Activated naive CD8-positive, alpha-beta T cell treated with anti-CD3 and anti-CD28 coated beads, Interleukin-2, amount 10 ng/mL, durations not matched to agents 7 days and 5 days (primary cell): ENCODE measurements around the gene THADA. TPM values are rescaled to one million over a fixed set of nuclear protein-coding genes. Genes with fewer than 3 reads are reported as not detected.
A peak's percentile ranks its signal among the peaks of the same experiment; 100 is the strongest.
"Not testable (repeated sequence)": the region's sequence is repeated elsewhere in the genome, so short reads cannot be mapped to it uniquely, and the experiment has no call there.

ENCODE experiments used
- ATAC-seq: fragments of 150-1000 bp; cut with Tn5 transposase; one replicate; pipeline ENCODE4 v1.10.0; 2021; ENCODE audit warnings: low read depth, moderate library complexity
- POLR2A ChIA-PET: fragments of 350-600 bp; sonication (Branson Sonifier 250); formaldehyde crosslinking; loops from one replicate; lab custom pipeline; 2021; ENCODE audit warnings: antibody characterized with exemption; lab: Charles Lee
- DNase-seq: peaks from one replicate; pipeline ENCODE4 v3.0.0; 2021
- H3K27ac Mint-ChIP-seq: one replicate; pipeline ENCODE4 v1.8.0; 2022; ENCODE audit warnings: mild to moderate bottlenecking, mixed read lengths
- H3K27me3 Mint-ChIP-seq: one replicate; pipeline ENCODE4 v1.8.0; 2022; ENCODE audit warnings: mild to moderate bottlenecking, moderate library complexity, mixed read lengths
- H3K36me3 Mint-ChIP-seq: one replicate; pipeline ENCODE4 v1.8.0; 2021; ENCODE audit warnings: mild to moderate bottlenecking, mixed read lengths
- H3K4me1 Mint-ChIP-seq: one replicate; pipeline ENCODE4 v1.8.0; 2021; ENCODE audit warnings: mixed read lengths
- H3K4me3 Mint-ChIP-seq: one replicate; pipeline ENCODE4 v1.8.0; 2022; ENCODE audit warnings: mild to moderate bottlenecking, moderate library complexity, mixed read lengths
- H3K9me3 Mint-ChIP-seq: one replicate; pipeline ENCODE4 v1.8.0; 2021; ENCODE audit warnings: mixed read lengths
- total RNA-seq, 2 experiments: library from RNA; stranded (reverse); gene quantifications; one replicate each; pipeline ENCODE4 v1.2.3, GENCODE V29; 2021

The THADA gene
- total RNA-seq, 2 experiments from 2014 or later = 30.5 to 30.8 TPM

DNA sequence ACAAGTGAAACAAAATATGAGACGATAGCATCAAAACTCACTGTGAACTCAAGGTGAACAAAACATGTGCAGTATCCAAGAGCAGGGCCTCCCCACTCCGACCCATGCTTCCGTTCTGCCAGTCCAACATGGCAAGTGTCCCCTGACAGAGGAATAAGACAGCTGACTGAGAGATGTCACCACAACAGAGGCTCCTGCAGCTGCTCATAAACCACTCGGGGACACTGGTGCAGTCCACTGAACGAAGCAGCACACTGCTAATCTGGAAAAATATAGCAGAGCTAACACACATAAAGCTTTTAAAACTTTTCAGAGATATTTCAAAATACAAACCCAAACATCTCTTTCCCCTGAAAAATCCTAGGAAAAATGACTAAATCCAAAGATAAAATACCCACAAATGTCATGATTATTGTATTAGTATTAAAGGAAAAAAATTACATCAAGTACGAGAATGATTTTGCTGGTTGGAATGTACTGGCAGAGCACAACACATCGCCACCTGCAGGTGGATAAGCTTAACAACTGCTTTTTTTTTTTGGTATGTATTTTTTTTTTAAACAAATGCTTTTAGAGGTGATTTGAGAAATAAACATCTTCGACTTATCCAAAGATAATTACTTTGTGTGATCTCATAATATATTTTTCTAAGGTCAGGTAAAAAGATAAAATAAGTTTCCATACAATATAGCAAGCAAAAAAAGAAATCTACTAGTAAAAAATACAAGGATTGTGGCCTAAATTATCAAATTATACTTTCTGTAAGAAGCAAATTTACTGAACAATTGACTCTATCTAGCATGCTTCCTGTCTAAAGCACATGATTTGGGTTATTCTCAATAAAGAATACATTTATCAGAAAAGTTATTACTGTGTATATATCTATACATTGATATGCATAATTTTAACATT lies 18.6 kb downstream of the THADA start:
- ATAC-seq (no peak), DNase-seq (no peak)
- POLR2A ChIA-PET = interaction anchor here (1.6 kb wide), 1 partner anchor 19 kb away, joined by 6 read pairs; the partner anchor contains the start of gene THADA
- H3K4me1 Mint-ChIP-seq = peaks cover 13% of the 10 kb centered on the region
- H3K9me3 Mint-ChIP-seq = no peaks in the 10 kb centered on the region
- peaks cover 26% of the 10 kb centered on the region for H3K36me3 Mint-ChIP-seq
- H3K4me3 Mint-ChIP-seq = no peak overlapping the region
- no peak overlapping the region for H3K27ac Mint-ChIP-seq
- no peaks in the 10 kb centered on the region for H3K27me3 Mint-ChIP-seq

DNA sequence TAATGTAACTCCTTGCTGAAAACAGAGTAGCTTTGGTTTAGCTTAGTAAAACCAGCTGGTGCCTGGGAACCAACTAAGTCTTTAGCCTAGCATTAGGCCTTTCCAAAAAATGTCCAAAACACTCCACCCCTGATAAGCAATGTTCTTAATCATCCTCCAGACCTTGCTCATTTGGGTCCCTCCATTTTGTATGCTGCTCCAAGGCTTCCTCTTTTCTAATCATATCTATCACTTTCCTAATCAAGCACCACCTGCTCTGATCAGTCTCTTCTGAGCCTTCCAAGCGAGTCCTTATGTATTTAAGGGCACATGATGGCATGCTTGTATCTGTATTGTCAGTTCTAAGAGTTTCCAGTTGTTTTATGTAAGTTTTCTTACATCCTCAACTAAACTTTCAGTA lies 23.6 kb downstream of the THADA start:
- Mint-ChIP-seq H3K27ac (no peak overlapping the region), H3K27me3 (no peaks in the 10 kb centered on the region), H3K9me3 (no peaks in the 10 kb centered on the region), H3K4me3 (no peak overlapping the region), H3K36me3 (peaks cover 31% of the 10 kb centered on the region), H3K4me1 (peaks cover 20% of the 10 kb centered on the region)
- DNase-seq (no peak), ATAC-seq (no peak)
- POLR2A ChIA-PET = interaction anchor here (1.4 kb wide), 1 partner anchor 24 kb away, joined by 3 read pairs; the partner anchor contains the start of gene THADA

DNA sequence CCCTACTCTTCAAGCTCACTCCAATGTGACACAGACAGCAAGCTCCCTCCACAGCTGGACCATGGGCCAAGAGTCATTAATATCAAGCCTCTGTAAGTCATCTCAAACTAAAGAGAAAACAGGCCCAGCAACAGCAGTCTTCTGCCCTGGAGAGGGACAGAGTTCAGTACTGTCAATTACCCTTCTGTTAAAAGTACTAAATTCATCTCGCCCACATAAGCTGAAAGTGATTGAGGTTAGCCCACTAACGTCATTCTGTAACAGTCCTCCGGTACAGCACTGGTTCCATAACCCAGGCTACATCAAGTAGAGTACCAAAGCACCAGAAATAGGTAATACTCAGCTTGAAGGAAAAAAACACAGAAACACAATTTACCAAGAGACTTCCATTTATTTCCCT lies 25.9 kb downstream of the THADA start:
- ATAC-seq (peak; percentile 83), DNase-seq (no peak)
- peak overlapping the region; percentile 20 for H3K4me3 Mint-ChIP-seq
- H3K9me3 Mint-ChIP-seq = no peaks in the 10 kb centered on the region
- peaks cover 29% of the 10 kb centered on the region for H3K4me1 Mint-ChIP-seq
- peaks cover 39% of the 10 kb centered on the region for H3K36me3 Mint-ChIP-seq
- POLR2A ChIA-PET = interaction anchor here (1.4 kb wide), 1 partner anchor 26 kb away, joined by 3 read pairs; the partner anchor contains the start of gene THADA
- H3K27ac Mint-ChIP-seq = peak overlapping the region; percentile 75
- no peaks in the 10 kb centered on the region for H3K27me3 Mint-ChIP-seq

DNA sequence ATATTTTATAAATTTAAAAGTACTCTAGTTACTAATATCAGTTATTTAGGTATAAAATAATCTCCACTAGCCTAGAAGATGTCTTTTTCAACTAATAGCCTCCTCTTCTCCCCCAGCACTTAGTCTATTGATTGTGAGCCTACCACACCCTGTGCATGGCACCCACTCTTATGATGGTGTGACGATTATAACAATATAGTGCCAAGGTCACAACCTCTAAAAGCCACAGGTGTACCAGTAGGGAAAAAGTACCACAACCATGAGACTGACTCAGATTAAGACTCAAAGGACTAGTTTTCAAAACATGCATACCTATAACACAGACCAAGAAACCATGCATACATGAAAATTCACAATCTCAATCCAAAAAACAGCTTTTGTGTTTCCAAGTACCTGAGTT lies 27.6 kb downstream of the THADA start:
- H3K36me3 Mint-ChIP-seq = peaks cover 38% of the 10 kb centered on the region
- no peak overlapping the region for H3K27ac Mint-ChIP-seq
- H3K4me3 Mint-ChIP-seq = no peak overlapping the region
- ATAC-seq (no peak), DNase-seq (no peak)
- POLR2A ChIA-PET = no interaction called here
- peaks cover 36% of the 10 kb centered on the region for H3K4me1 Mint-ChIP-seq
- no peaks in the 10 kb centered on the region for H3K27me3 Mint-ChIP-seq
- no peaks in the 10 kb centered on the region for H3K9me3 Mint-ChIP-seq

DNA sequence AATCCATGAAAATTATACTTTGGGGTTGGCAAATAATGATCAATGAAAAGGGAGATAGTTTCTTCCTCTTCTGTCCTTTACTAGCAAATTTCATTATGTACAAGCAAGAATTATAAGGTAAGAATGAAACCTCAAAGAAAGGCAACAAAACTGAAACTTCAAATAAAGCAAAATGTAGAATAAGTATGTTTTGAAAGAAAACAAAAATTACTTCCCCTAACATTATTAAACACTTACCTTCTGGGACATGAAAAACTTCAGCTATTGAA lies 29.4 kb downstream of the THADA start:
- peaks cover 45% of the 10 kb centered on the region for H3K4me1 Mint-ChIP-seq
- ATAC-seq (no peak), DNase-seq (no peak)
- no peak overlapping the region for H3K27ac Mint-ChIP-seq
- no peaks in the 10 kb centered on the region for H3K27me3 Mint-ChIP-seq
- H3K4me3 Mint-ChIP-seq = peak overlapping the region; percentile 21
- H3K9me3 Mint-ChIP-seq = no peaks in the 10 kb centered on the region
- peaks cover 36% of the 10 kb centered on the region for H3K36me3 Mint-ChIP-seq
- POLR2A ChIA-PET = no interaction called here

DNA sequence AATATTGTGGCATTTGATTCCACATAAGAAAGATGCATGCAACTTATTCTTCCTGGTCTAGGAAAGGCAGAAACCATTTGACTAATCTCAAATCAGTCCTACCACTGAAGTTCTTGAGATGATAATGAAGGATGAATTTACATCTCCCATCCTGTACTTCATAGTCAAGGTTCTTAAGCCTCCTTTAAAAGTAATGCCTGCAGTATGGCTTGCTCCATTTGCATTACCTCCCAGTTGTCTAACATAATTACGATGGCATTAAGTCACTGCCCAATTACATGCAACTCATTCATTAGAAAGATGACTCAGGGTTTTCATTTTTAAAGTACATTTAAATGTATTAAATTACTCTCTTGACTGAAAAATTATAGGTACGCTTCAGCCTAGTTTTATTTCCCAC lies 32.2 kb downstream of the THADA start:
- Mint-ChIP-seq H3K4me1 (peaks cover 51% of the 10 kb centered on the region), H3K9me3 (no peaks in the 10 kb centered on the region), H3K27me3 (no peaks in the 10 kb centered on the region), H3K4me3 (no peak overlapping the region), H3K27ac (no peak overlapping the region), H3K36me3 (peaks cover 30% of the 10 kb centered on the region)
- POLR2A ChIA-PET = no interaction called here
- ATAC-seq = no peak
- no peak for DNase-seq

DNA sequence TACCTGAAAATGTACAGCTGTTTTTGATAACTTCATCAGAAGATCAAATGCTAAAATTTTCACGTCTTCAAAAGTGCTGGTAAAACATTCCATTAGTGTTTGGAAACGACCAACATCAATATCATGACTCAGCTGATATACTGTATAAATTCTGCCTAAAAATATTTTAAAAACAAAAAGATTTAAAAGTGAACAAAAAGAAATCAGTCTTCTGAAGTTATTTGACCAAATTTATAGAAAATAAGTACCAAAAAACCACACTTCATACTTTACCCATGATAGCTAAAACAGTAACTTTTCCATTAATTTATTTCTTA lies 35.6 kb downstream of the THADA start:
- Mint-ChIP-seq H3K27me3 (no peaks in the 10 kb centered on the region), H3K4me1 (peaks cover 32% of the 10 kb centered on the region), H3K9me3 (no peaks in the 10 kb centered on the region), H3K36me3 (peaks cover 23% of the 10 kb centered on the region), H3K4me3 (peak overlapping the region; percentile 62), H3K27ac (peak overlapping the region; percentile 79)
- ATAC-seq = no peak
- DNase-seq = no peak
- POLR2A ChIA-PET = interaction anchor here (2.0 kb wide), 1 partner anchor 36 kb away, joined by 6 read pairs; the partner anchor contains the start of gene THADA

DNA sequence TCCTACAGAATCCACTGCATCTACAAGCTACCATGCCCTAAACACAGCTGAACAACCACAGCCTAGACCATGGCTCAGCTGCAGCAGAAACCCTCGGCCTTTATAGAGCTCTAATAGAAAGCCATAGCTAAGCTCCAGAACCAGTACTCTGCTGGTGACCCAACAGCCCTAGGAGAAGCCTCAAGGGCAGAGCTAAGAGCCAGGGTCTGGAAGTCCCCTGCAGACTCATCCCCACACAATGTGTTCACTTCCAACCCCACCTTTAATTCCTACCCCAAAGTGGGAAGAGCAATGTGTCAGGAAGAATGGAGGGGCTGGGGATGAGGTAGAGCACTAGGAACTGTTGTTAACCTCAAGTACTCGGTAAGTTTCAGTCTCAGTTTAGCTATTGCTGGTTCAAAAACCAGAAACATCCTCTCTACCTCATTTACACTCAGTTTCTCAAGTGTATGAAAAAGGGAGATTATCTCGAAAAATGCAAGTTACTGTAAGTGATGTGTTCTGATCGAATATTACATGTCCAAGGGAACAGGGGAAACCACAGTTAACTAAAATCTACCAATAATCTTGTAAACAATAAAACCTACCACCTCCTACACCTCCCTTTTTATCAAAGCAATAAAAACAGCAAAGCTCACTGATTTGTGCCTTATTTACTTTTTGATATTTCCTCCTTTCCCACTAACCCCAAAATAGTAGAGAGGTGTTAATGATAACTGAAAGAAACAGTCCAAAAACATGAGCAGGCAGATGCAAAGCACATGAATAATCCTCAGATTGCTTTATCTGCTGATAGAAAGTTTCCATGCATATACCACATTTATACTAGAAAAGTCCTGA lies 36.2 kb downstream of the THADA start:
- ATAC-seq (peak; percentile 70), DNase-seq (no peak)
- no peaks in the 10 kb centered on the region for H3K27me3 Mint-ChIP-seq
- H3K4me1 Mint-ChIP-seq = peaks cover 32% of the 10 kb centered on the region
- peaks cover 23% of the 10 kb centered on the region for H3K36me3 Mint-ChIP-seq
- H3K4me3 Mint-ChIP-seq = peak overlapping the region; percentile 62
- H3K9me3 Mint-ChIP-seq = no peaks in the 10 kb centered on the region
- POLR2A ChIA-PET = interaction anchor here (2.0 kb wide), 1 partner anchor 36 kb away, joined by 6 read pairs; the partner anchor contains the start of gene THADA
- peak overlapping the region; percentile 79 for H3K27ac Mint-ChIP-seq

DNA sequence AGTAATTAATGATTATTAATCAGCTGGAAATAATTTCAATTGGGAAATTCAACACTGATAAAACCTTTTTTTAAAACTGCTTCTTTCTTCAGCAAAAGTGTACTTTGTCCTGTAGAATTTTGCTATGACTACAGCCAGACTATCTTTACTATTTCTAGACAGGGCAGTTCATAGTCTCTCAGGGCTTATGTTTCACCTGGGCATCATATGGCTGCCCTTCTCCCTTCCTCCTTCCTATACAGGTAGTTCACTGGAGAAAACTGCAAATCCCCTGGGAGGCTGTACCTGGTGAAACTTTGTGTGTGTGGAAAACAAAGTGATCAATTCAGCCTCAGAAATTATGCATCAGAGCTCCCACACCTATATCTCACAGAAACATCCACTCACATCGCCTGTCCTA lies 38.6 kb downstream of the THADA start:
- peaks cover 14% of the 10 kb centered on the region for H3K36me3 Mint-ChIP-seq

DNA sequence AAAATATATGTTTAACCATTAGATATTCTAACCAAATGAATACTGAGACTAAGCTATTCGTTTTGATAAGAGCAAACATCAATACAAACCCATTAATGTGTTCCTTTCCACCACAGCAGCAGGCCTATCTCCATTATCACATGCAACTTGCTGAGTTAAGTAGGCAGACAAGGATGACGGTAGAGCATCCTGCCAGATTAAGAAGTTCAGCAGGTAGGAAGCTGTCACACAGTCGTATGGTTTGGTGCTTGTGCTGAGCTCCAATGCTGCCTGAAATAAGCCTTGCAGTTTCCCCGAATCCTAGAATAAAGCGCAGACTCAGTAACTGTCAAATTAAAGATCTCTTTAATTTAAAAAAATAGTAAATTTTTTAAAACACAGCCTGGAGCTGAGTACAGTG lies 39.6 kb downstream of the THADA start:
- H3K27me3 Mint-ChIP-seq = no peaks in the 10 kb centered on the region
- DNase-seq = no peak
- peaks cover 13% of the 10 kb centered on the region for H3K36me3 Mint-ChIP-seq
- no peak overlapping the region for H3K4me3 Mint-ChIP-seq
- no peaks in the 10 kb centered on the region for H3K9me3 Mint-ChIP-seq
- H3K27ac Mint-ChIP-seq = no peak overlapping the region
- ATAC-seq = no peak
- peaks cover 13% of the 10 kb centered on the region for H3K4me1 Mint-ChIP-seq
- POLR2A ChIA-PET = no interaction called here

More for the DNA sequence above, 38.6 kb downstream of the THADA start:
- Mint-ChIP-seq H3K27me3 (no peaks in the 10 kb centered on the region), H3K4me1 (peaks cover 17% of the 10 kb centered on the region), H3K4me3 (no peak overlapping the region), H3K9me3 (no peaks in the 10 kb centered on the region), H3K27ac (no peak overlapping the region)
- DNase-seq (no peak), ATAC-seq (no peak)
- POLR2A ChIA-PET = no interaction called here

DNA sequence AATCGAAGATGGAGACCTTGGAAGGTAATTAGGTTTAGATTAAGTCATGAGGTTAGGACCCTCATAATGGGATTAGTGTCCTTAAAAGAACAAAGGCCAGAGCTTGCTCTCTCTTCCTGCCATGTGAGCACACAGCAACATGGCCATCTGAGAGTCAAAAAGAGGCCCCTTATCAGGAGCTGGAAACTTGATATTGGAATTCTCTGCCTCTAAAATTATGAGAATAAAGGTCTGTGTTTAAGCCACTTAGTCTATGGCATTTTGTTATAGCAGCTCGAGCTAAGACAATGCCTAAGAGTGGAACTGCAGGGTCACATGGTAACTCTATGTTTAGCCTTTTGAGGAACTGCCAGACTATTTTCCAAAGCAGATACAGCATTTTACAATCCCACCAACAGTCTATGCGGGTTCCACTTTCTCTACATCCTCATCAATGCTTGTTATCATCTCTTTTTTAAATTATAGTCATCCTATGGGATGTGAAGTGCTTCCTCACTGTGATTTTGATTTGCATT lies 42.4 kb downstream of the THADA start:
- Mint-ChIP-seq H3K27me3 (no peaks in the 10 kb centered on the region), H3K4me3 (no peak overlapping the region), H3K36me3 (peaks cover 27% of the 10 kb centered on the region), H3K27ac (no peak overlapping the region), H3K4me1 (peaks cover 1% of the 10 kb centered on the region), H3K9me3 (no peaks in the 10 kb centered on the region)
- POLR2A ChIA-PET = interaction anchor here (0.6 kb wide), 1 partner anchor 17 kb away, joined by 3 read pairs; no protein-coding TSS in a partner anchor
- ATAC-seq (no peak), DNase-seq (no peak)

DNA sequence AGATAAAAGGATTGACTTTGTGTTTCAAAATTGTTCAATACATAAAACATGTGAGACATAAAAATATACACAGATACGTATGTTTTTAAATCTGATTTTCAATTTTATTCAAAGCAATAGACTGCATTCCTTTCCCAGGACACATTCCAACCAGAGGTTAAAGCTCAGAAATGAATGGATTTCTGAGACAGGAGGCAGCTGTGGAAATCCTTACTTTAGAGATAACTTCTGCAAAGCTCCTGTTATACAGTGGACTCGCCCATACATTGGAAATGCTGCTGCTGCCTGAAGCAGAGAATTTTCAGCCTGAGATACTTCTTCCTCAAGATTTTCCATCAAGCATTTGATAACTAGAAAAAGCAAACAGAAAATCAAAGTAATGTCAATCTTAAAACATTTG lies 43.8 kb downstream of the THADA start:
- H3K4me3 Mint-ChIP-seq = no peak overlapping the region

DNA sequence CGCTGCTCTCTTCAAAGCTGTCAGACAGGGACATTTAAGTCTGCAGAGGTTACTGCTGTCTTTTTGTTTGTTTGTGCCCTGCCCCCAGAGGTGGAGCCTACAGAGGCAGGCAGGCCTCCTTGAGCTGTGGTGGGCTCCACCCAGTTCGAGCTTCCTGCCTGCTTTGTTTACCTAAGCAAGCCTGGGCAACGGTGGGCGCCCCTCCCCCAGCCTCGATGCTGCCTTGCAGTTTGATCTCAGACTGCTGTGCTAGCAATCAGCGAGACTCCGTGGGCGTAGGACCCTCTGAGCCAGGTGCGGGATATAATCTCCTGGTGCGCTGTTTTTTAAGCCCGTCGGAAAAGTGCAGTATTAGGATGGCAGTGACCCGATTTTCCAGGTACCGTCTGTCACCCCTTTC lies 47.5 kb downstream of the THADA start:
- H3K27me3 Mint-ChIP-seq, H3K4me1 Mint-ChIP-seq, H3K9me3 Mint-ChIP-seq, POLR2A ChIA-PET, ATAC-seq, H3K4me3 Mint-ChIP-seq, H3K27ac Mint-ChIP-seq, DNase-seq: not testable (repeated sequence)
- H3K36me3 Mint-ChIP-seq = peaks cover 29% of the 10 kb centered on the region

More for the DNA sequence above, 43.8 kb downstream of the THADA start:
- H3K36me3 Mint-ChIP-seq = peaks cover 35% of the 10 kb centered on the region
- DNase-seq (no peak), ATAC-seq (no peak)
- no peak overlapping the region for H3K27ac Mint-ChIP-seq
- no peaks in the 10 kb centered on the region for H3K27me3 Mint-ChIP-seq
- H3K9me3 Mint-ChIP-seq = no peaks in the 10 kb centered on the region
- POLR2A ChIA-PET = no interaction called here
- peaks cover 1% of the 10 kb centered on the region for H3K4me1 Mint-ChIP-seq
